Uterus (tissue), 2 donors: ENCODE data around the gene OR10V1.

Source experiments
- POLR2A ChIP-seq, 2 donors: fragments of 450-650 bp; IDR thresholded peaks; one replicate each; pipeline ENCODE4 v1.6.1; 2016; ENCODE audit warnings: antibody characterized with exemption in 2 of 2, mild to moderate bottlenecking in 1 of 2, moderate library complexity in 1 of 2
- TF ChIP-seq, protein P1 (sequence below), 4 experiments: fragments of 200-600 bp in 2 of 4; fragments of 450-650 bp in 2 of 4; sonication (generic) in 2 of 4; IDR thresholded peaks; one replicate each; pipeline ENCODE4 v1.5.1; 2016 to 2019; ENCODE audit warnings: antibody characterized with exemption in 4 of 4, mild to moderate bottlenecking in 2 of 4, moderate library complexity in 1 of 4

DNA sequence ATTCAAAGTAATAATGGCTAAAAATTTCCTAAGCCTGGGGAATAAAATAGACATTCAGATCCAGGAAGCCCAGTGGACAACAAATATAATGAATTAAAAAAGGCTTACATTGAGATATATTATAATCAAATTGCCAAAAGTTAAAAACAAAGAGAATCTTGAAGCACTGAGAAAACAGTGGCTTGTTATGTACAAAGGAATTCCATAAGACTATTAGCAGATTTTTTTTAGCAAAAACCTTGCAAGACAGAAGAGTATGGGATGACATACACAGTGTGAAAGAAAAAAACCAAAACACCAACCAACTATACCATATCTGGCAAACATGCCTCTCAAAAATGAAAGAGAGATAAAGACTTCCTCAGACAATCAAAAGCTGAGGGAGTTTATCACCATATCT, 20.7 kb downstream of the OR10V1 start:
- no peak for TF ChIP-seq POLR2A (IDR thresholded peaks at IDR 0.05)
- TF ChIP-seq, protein P1, sequence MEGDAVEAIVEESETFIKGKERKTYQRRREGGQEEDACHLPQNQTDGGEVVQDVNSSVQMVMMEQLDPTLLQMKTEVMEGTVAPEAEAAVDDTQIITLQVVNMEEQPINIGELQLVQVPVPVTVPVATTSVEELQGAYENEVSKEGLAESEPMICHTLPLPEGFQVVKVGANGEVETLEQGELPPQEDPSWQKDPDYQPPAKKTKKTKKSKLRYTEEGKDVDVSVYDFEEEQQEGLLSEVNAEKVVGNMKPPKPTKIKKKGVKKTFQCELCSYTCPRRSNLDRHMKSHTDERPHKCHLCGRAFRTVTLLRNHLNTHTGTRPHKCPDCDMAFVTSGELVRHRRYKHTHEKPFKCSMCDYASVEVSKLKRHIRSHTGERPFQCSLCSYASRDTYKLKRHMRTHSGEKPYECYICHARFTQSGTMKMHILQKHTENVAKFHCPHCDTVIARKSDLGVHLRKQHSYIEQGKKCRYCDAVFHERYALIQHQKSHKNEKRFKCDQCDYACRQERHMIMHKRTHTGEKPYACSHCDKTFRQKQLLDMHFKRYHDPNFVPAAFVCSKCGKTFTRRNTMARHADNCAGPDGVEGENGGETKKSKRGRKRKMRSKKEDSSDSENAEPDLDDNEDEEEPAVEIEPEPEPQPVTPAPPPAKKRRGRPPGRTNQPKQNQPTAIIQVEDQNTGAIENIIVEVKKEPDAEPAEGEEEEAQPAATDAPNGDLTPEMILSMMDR (IDR thresholded peaks at IDR 0.05) = no peak
